Neural crest cell (in vitro differentiated cells): Measurements from ENCODE around the gene USP17L12. TPM values are rescaled to one million over a fixed set of nuclear protein-coding genes. Genes with fewer than 3 reads are reported as not detected.
"Not testable (repeated sequence)": the region's sequence is repeated elsewhere in the genome, so short reads cannot be mapped to it uniquely, and the experiment has no call there.

Source experiments
- DNase-seq: peaks from one replicate; pipeline ENCODE4 v3.0.0; 2021; ENCODE audit warnings: low read depth, mixed read lengths, low spot score
- H3K27ac Mint-ChIP-seq: one replicate; pipeline ENCODE4 v1.8.0; 2021; ENCODE audit warnings: mild to moderate bottlenecking, mixed read lengths; ENCODE audit not compliant: unreplicated experiment
- H3K27me3 Mint-ChIP-seq: 2 replicates; pipeline ENCODE4 v1.8.0; 2021; ENCODE audit warnings: low read depth, mild to moderate bottlenecking, mixed read lengths
- H3K36me3 Mint-ChIP-seq: 2 replicates; pipeline ENCODE4 v1.8.0; 2021; ENCODE audit warnings: low read depth, mild to moderate bottlenecking, mixed read lengths
- H3K4me1 Mint-ChIP-seq: 2 replicates; pipeline ENCODE4 v1.8.0; 2021; ENCODE audit warnings: mixed read lengths
- H3K4me3 Mint-ChIP-seq: one replicate; pipeline ENCODE4 v1.8.0; 2021; ENCODE audit warnings: mild to moderate bottlenecking, mixed read lengths
- H3K9me3 Mint-ChIP-seq: 2 replicates; pipeline ENCODE4 v1.8.0; 2021; ENCODE audit warnings: mixed read lengths
- long read RNA-seq: library from polyadenylated mRNA; unstranded; transcript quantifications from one replicate; pipeline ENCODE4 v2.0.0, GENCODE V29; 2020
- total RNA-seq: library from RNA; stranded (reverse); gene quantifications from 2 replicates; pipeline ENCODE4 v1.2.1, GENCODE V29; 2021

Gene USP17L12, protein sequence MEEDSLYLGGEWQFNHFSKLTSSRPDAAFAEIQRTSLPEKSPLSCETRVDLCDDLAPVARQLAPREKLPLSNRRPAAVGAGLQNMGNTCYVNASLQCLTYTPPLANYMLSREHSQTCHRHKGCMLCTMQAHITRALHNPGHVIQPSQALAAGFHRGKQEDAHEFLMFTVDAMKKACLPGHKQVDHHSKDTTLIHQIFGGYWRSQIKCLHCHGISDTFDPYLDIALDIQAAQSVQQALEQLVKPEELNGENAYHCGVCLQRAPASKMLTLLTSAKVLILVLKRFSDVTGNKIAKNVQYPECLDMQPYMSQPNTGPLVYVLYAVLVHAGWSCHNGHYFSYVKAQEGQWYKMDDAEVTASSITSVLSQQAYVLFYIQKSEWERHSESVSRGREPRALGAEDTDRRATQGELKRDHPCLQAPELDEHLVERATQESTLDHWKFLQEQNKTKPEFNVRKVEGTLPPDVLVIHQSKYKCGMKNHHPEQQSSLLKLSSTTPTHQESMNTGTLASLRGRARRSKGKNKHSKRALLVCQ
- total RNA-seq: not detected in 2 replicates
- long read RNA-seq: 0 reads

DNA sequence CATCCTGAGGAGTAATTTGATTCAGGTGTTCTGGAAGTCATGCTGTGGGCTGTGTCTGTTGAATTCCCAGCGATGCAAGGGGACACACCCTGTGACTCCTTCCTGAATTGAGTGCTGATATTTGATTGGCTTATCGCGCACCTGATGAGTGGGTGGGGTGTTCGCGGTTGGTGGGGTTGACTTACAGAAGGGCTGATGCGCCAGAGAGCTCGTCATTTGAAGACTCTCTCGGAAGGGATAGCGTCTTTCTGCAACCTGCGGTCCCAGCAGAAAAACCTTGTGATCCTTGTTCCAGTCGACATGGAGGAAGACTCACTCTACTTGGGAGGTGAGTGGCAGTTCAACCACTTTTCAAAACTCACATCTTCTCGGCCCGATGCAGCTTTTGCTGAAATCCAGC, at the start of gene USP17L12:
Gene USP17L12, plus strand, starts transcription at position 301 of the 400 bp plus-strand sequence. Its CDS starts 0 bp downstream, at position 301.
- H3K4me3 Mint-ChIP-seq, H3K36me3 Mint-ChIP-seq, H3K27ac Mint-ChIP-seq, DNase-seq, H3K4me1 Mint-ChIP-seq, H3K9me3 Mint-ChIP-seq, H3K27me3 Mint-ChIP-seq: not testable (repeated sequence)

DNA sequence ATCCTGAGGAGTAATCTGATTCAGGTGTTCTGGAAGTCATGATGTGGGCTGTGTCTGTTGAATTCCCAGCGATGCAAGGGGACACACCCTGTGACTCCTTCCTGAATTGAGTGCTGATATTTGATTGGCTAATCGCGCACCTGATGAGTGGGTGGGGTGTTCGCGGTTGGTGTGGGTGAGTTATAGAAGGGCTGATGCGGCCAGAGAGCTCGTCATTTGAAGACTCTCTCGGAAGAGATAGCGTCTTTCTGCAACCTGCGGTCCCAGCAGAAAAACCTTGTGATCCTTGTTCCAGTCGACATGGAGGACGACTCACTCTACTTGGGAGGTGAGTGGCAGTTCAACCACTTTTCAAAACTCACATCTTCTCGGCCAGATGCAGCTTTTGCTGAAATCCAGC, 9.6 kb upstream of the USP17L12 start, which contains the start of gene USP17L10:
Gene USP17L10, plus strand, starts transcription at position 301 of the 400 bp plus-strand sequence. Its CDS starts 0 bp downstream, at position 301.
- not testable (repeated sequence) for H3K27ac Mint-ChIP-seq

DNA sequence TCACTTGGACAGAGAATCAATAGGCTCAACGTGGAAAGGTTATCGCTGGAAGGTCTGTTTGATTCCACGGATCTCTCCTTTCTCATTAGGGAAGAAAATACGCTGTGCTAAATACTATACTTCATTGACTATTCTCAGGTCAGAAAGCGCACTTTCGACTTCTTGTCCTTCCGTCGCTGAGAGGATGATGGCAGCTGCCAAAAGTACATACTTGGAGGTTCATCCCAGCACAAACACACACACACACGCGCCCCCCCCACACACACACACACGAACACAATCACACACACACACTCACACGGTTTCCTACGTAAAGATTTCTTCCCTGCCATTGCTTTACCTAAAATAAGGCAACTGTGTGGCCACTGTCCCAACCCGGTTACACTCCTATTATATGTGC, 5.3 kb upstream of the USP17L12 start:
- H3K4me1 Mint-ChIP-seq: not testable (repeated sequence)

More for the DNA sequence above, 9.6 kb upstream of the USP17L12 start, which contains the start of gene USP17L10:
- H3K27me3 Mint-ChIP-seq, H3K9me3 Mint-ChIP-seq, DNase-seq, H3K36me3 Mint-ChIP-seq, H3K4me1 Mint-ChIP-seq, H3K4me3 Mint-ChIP-seq: not testable (repeated sequence)

DNA sequence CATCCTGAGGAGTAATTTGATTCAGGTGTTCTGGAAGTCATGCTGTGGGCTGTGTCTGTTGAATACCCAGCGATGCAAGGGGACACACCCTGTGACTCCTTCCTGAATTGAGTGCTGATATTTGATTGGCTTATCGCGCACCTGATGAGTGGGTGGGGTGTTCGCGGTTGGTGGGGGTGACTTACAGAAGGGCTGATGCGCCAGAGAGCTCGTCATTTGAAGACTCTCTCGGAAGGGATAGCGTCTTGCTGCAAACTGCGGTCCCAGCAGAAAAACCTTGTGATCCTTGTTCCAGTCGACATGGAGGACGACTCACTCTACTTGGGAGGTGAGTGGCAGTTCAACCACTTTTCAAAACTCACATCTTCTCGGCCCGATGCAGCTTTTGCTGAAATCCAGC, 4.8 kb upstream of the USP17L12 start, which contains the start of gene USP17L11:
Gene USP17L11, plus strand, starts transcription at position 301 of the 400 bp plus-strand sequence. Its CDS starts 0 bp downstream, at position 301.
- not testable (repeated sequence) for H3K27ac Mint-ChIP-seq, H3K36me3 Mint-ChIP-seq, H3K4me3 Mint-ChIP-seq, H3K27me3 Mint-ChIP-seq, H3K9me3 Mint-ChIP-seq, DNase-seq, H3K4me1 Mint-ChIP-seq

More for the DNA sequence above, 5.3 kb upstream of the USP17L12 start:
- DNase-seq, H3K4me3 Mint-ChIP-seq, H3K36me3 Mint-ChIP-seq, H3K27me3 Mint-ChIP-seq, H3K27ac Mint-ChIP-seq, H3K9me3 Mint-ChIP-seq: not testable (repeated sequence)

DNA sequence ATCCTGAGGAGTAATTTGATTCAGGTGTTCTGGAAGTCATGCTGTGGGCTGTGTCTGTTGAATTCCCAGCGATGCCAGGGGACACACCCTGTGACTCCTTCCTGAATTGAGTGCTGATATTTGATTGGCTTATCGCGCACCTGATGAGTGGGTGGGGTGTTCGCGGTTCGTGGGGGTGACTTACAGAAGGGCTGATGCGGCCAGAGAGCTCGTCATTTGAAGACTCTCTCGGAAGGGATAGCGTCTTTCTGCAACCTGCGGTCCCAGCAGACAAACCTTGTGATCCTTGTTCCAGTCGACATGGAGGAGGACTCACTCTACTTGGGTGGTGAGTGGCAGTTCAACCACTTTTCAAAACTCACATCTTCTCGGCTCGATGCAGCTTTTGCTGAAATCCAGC, 4.6 kb downstream of the USP17L12 start, which contains the start of gene USP17L13:
Gene USP17L13, plus strand, starts transcription at position 301 of the 400 bp plus-strand sequence. Its CDS starts 0 bp downstream, at position 301.
- H3K27me3 Mint-ChIP-seq, H3K36me3 Mint-ChIP-seq, H3K9me3 Mint-ChIP-seq, H3K27ac Mint-ChIP-seq, H3K4me1 Mint-ChIP-seq, DNase-seq, H3K4me3 Mint-ChIP-seq: not testable (repeated sequence)

DNA sequence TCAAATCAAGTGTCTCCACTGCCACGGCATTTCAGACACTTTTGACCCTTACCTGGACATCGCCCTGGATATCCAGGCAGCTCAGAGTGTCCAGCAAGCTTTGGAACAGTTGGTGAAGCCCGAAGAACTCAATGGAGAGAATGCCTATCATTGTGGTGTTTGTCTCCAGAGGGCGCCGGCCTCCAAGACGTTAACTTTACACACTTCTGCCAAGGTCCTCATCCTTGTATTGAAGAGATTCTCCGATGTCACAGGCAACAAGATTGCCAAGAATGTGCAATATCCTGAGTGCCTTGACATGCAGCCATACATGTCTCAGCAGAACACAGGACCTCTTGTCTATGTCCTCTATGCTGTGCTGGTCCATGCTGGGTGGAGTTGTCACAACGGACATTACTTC, 10.3 kb downstream of the USP17L12 start:
- H3K4me3 Mint-ChIP-seq, H3K9me3 Mint-ChIP-seq: not testable (repeated sequence)
- DNase-seq: peak; percentile 0

DNA sequence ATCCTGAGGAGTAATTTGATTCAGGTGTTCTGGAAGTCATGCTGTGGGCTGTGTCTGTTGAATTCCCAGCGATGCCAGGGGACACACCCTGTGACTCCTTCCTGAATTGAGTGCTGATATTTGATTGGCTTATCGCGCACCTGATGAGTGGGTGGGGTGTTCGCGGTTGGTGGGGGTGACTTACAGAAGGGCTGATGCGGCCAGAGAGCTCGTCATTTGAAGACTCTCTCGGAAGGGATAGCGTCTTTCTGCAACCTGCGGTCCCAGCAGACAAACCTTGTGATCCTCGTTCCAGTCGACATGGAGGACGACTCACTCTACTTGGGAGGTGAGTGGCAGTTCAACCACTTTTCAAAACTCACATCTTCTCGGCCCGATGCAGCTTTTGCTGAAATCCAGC, 14.1 kb downstream of the USP17L12 start, which contains the start of gene USP17L15:
Gene USP17L15, plus strand, starts transcription at position 301 of the 400 bp plus-strand sequence. Its CDS starts 0 bp downstream, at position 301.
- not testable (repeated sequence) for H3K9me3 Mint-ChIP-seq, DNase-seq, H3K27me3 Mint-ChIP-seq, H3K4me3 Mint-ChIP-seq, H3K36me3 Mint-ChIP-seq, H3K4me1 Mint-ChIP-seq, H3K27ac Mint-ChIP-seq

More for the DNA sequence above, 10.3 kb downstream of the USP17L12 start:
- not testable (repeated sequence) for H3K4me1 Mint-ChIP-seq, H3K36me3 Mint-ChIP-seq, H3K27ac Mint-ChIP-seq, H3K27me3 Mint-ChIP-seq

DNA sequence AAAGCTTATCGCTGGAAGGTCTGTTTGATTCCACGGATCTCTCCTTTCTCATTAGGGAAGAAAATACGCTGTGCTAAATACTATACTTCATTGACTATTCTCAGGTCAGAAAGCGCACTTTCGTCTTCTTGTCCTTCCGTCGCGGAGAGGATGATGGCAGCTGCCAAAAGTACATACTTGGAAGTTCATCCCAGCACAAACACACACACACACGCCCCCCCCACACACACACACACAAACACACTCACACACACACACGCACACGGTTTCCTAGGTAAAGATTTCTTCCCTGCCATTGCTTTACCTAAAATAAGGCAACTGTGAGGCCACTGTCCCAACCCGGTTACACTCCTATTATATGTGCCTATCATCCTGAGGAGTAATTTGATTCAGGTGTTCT, 18.5 kb downstream of the USP17L12 start:
- not testable (repeated sequence) for H3K36me3 Mint-ChIP-seq, H3K4me1 Mint-ChIP-seq, H3K4me3 Mint-ChIP-seq, H3K27ac Mint-ChIP-seq, H3K27me3 Mint-ChIP-seq, DNase-seq, H3K9me3 Mint-ChIP-seq

DNA sequence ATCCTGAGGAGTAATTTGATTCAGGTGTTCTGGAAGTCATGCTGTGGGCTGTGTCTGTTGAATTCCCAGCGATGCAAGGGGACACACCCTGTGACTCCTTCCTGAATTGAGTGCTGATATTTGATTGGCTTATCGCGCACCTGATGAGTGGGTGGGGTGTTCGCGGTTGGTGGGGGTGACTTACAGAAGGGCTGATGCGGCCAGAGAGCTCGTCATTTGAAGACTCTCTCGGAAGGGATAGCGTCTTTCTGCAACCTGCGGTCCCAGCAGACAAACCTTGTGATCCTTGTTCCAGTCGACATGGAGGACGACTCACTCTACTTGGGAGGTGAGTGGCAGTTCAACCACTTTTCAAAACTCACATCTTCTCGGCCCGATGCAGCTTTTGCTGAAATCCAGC, 23.6 kb downstream of the USP17L12 start, which contains the start of gene USP17L17:
Gene USP17L17, plus strand, starts transcription at position 301 of the 400 bp plus-strand sequence. Its CDS starts 0 bp downstream, at position 301.
- H3K36me3 Mint-ChIP-seq, H3K9me3 Mint-ChIP-seq, H3K27me3 Mint-ChIP-seq, H3K4me3 Mint-ChIP-seq, H3K4me1 Mint-ChIP-seq, H3K27ac Mint-ChIP-seq, DNase-seq: not testable (repeated sequence)

DNA sequence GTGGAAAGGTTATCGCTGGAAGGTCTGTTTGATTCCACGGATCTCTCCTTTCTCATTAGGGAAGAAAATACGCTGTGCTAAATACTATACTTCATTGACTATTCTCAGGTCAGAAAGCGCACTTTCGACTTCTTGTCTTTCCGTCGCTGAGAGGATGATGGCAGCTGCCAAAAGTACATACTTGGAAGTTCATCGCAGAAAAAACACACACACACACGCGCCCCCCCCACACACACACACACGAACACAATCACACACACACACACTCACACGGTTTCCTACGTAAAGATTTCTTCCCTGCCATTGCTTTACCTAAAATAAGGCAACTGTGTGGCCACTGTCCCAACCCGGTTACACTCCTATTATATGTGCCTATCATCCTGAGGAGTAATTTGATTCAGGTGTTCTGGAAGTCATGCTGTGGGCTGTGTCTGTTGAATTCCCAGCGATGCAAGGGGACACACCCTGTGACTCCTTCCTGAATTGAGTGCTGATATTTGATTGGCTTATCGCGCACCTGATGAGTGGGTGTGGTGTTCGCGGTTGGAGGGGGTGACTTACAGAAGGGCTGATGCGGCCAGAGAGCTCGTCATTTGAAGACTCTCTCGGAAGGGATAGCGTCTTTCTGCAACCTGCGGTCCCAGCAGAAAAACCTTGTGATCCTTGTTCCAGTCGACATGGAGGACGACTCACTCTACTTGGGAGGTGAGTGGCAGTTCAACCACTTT, 28.2 kb downstream of the USP17L12 start, which contains the start of gene USP17L18:
Gene USP17L18, plus strand, starts transcription at position 678 of the 728 bp plus-strand sequence. Its CDS starts 0 bp downstream, at position 678.
- not testable (repeated sequence) for H3K27me3 Mint-ChIP-seq, H3K4me1 Mint-ChIP-seq, H3K36me3 Mint-ChIP-seq, H3K27ac Mint-ChIP-seq, DNase-seq, H3K4me3 Mint-ChIP-seq, H3K9me3 Mint-ChIP-seq

DNA sequence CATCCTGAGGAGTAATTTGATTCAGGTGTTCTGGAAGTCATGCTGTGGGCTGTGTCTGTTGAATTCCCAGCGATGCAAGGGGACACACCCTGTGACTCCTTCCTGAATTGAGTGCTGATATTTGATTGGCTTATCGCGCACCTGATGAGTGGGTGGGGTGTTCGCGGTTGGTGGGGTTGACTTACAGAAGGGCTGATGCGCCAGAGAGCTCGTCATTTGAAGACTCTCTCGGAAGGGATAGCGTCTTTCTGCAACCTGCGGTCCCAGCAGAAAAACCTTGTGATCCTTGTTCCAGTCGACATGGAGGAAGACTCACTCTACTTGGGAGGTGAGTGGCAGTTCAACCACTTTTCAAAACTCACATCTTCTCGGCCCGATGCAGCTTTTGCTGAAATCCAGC, 33.1 kb downstream of the USP17L12 start, which contains the start of gene USP17L19:
Gene USP17L19, plus strand, starts transcription at position 301 of the 400 bp plus-strand sequence. Its CDS starts 0 bp downstream, at position 301.
- not testable (repeated sequence) for DNase-seq

DNA sequence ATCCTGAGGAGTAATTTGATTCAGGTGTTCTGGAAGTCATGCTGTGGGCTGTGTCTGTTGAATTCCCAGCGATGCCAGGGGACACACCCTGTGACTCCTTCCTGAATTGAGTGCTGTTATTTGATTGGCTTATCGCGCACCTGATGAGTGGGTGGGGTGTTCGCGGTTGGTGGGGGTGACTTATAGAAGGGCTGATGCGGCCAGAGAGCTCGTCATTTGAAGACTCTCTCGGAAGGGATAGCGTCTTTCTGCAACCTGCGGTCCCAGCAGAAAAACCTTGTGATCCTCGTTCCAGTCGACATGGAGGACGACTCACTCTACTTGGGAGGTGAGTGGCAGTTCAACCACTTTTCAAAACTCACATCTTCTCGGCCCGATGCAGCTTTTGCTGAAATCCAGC, 37.9 kb downstream of the USP17L12 start, which contains the start of gene USP17L20:
Gene USP17L20, plus strand, starts transcription at position 301 of the 400 bp plus-strand sequence. Its CDS starts 0 bp downstream, at position 301.
- not testable (repeated sequence) for H3K36me3 Mint-ChIP-seq, H3K27me3 Mint-ChIP-seq, H3K9me3 Mint-ChIP-seq, H3K4me3 Mint-ChIP-seq, H3K27ac Mint-ChIP-seq, H3K4me1 Mint-ChIP-seq, DNase-seq

More for the DNA sequence above, 33.1 kb downstream of the USP17L12 start, which contains the start of gene USP17L19:
- H3K4me1 Mint-ChIP-seq, H3K36me3 Mint-ChIP-seq, H3K9me3 Mint-ChIP-seq, H3K27me3 Mint-ChIP-seq, H3K4me3 Mint-ChIP-seq, H3K27ac Mint-ChIP-seq: not testable (repeated sequence)
